MM.1S (cell line): ENCODE data around the gene SLIT1.

Experiments used
- CTCF ChIP-seq: fragments of 300-600 bp; sonication (generic); IDR thresholded peaks from 2 replicates; pipeline ENCODE4 v1.5.1; 2016; ENCODE audit warnings: antibody characterized with exemption, low read length, mixed read lengths
- EZH2 ChIP-seq: fragments of 300-600 bp; sonication (generic); optimal IDR thresholded peaks from 2 replicates; pipeline ENCODE3; 2017; ENCODE audit warnings: low read depth, mild to moderate bottlenecking, antibody characterized with exemption, low read length, mixed read lengths
- EZH2phosphoT487 ChIP-seq: fragments of 300-600 bp; sonication (generic); IDR thresholded peaks from 2 replicates; pipeline ENCODE4 v1.6.1; 2018; ENCODE audit warnings: antibody characterized with exemption, low read length

GRCh38 chr10:97150616-97151015 lies 35.1 kb downstream of the SLIT1 start:
- TF ChIP-seq EZH2 (no peak), CTCF (no peak), EZH2phosphoT487 (no peak)
